HG02588 (cell line): ENCODE measurements around the gene EVX1.

Experiments
- ATAC-seq: cut with Tn5 transposase; IDR thresholded peaks from one replicate; pipeline ENCODE4 v1.9.1; 2021; ENCODE audit warnings: mild to moderate bottlenecking, moderate library complexity; ENCODE audit not compliant: unreplicated experiment

EVX1 gene

GRCh38 chr7:27224983-27225934 is 17.3 kb upstream of the EVX1 start:
- no peak for ATAC-seq

GRCh38 chr7:27229448-27229847 is 13.2 kb upstream of the EVX1 start:
- no peak for ATAC-seq

- no peak for ATAC-seq
These were observed 7.0 kb upstream of the EVX1 start for GRCh38 chr7:27235387-27236311.

- no peak for ATAC-seq
These were observed 4.8 kb upstream of the EVX1 start for GRCh38 chr7:27237735-27238334.

- no peak for ATAC-seq
These were observed 3.6 kb upstream of the EVX1 start for GRCh38 chr7:27238979-27239386.

- no peak for ATAC-seq
These were observed 3.1 kb upstream of the EVX1 start for GRCh38 chr7:27239387-27240014.

GRCh38 chr7:27240015-27240731 is 2.4 kb upstream of the EVX1 start:
- ATAC-seq, result no peak

- no peak for ATAC-seq
These were observed 1.2 kb upstream of the EVX1 start for GRCh38 chr7:27241189-27242056.

- no peak for ATAC-seq
These were observed 448 bp upstream of the EVX1 start for GRCh38 chr7:27242154-27242553.

- no peak for ATAC-seq
These were observed 950 bp downstream of the EVX1 start for GRCh38 chr7:27243340-27244163.

GRCh38 chr7:27244488-27245123 is 2.0 kb downstream of the EVX1 start:
- ATAC-seq, result no peak

- no peak for ATAC-seq
These were observed 2.7 kb downstream of the EVX1 start for GRCh38 chr7:27245124-27245797.

GRCh38 chr7:27245798-27246691 is 3.4 kb downstream of the EVX1 start:
- ATAC-seq, result no peak

GRCh38 chr7:27247000-27247399 is 4.4 kb downstream of the EVX1 start:
- ATAC-seq, result no peak

- no peak for ATAC-seq
These were observed 5.1 kb downstream of the EVX1 start for GRCh38 chr7:27247452-27248426.
